ENCODE data around the gene EPN1.

DNA sequence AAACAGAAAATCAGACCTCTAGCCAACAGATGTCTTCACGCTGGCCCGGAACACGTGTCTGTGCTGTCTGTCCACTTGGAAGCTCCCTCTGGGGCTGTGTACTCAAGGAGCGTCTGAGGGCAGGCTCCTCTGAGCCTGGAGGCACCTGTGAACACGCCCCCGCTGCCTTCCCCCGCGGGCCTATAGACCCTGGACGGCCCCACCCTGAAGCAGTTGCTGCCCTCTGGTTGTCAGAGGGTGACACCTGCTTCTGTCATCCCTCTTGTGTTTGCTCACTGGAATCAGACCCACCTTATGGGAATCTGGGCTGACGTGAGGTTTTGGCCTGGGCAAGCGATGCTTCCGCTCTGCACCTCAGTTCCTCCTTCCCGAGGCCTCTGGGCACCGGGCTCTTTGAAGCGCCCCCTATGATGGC, 19.2 kb downstream of the EPN1 start:
- no peak for TF ChIP-seq POLR2A (IDR thresholded peaks at IDR 0.05)
- TF ChIP-seq, protein P1, sequence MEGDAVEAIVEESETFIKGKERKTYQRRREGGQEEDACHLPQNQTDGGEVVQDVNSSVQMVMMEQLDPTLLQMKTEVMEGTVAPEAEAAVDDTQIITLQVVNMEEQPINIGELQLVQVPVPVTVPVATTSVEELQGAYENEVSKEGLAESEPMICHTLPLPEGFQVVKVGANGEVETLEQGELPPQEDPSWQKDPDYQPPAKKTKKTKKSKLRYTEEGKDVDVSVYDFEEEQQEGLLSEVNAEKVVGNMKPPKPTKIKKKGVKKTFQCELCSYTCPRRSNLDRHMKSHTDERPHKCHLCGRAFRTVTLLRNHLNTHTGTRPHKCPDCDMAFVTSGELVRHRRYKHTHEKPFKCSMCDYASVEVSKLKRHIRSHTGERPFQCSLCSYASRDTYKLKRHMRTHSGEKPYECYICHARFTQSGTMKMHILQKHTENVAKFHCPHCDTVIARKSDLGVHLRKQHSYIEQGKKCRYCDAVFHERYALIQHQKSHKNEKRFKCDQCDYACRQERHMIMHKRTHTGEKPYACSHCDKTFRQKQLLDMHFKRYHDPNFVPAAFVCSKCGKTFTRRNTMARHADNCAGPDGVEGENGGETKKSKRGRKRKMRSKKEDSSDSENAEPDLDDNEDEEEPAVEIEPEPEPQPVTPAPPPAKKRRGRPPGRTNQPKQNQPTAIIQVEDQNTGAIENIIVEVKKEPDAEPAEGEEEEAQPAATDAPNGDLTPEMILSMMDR (IDR thresholded peaks at IDR 0.05), result no peak
